B cell (primary cell): ENCODE results near the gene KCNH5.
"Not testable (repeated sequence)": the region's sequence is repeated elsewhere in the genome, so short reads cannot be mapped to it uniquely, and the experiment has no call there.

Experiments used
- EZH2 ChIP-seq: IDR thresholded peaks from 2 replicates; pipeline ENCODE4 v1.6.1; 2012; ENCODE audit warnings: borderline replicate concordance, low read depth, mild to moderate bottlenecking, moderate library complexity, low read length; ENCODE audit not compliant: insufficient read depth, poor library complexity, severe bottlenecking
- TF ChIP-seq, protein P1 (sequence below): fragments of 200-600 bp; IDR thresholded peaks from one replicate; pipeline ENCODE4 v1.8.0; 2022; ENCODE audit warnings: antibody characterized with exemption, mild to moderate bottlenecking

DNA sequence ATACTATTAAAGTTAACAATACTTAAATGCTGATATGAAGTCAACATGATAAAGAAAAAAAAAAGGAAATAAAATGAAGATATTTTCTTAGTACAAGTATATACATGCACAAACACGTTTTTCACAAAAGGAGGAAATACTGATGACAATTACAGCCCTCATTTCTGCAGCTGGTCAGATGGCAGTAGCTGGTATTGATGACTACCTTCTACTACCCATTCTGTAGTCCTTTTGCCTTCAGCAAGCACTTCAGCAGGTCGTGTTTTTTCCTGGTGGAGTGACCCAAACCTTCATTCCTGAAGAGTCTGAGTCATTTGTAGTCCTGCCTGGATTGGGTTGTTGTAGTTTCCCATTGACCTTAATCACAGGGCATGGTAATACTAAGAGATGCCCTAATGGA lies 187.2 kb downstream of the KCNH5 start:
- TF ChIP-seq, protein P1, sequence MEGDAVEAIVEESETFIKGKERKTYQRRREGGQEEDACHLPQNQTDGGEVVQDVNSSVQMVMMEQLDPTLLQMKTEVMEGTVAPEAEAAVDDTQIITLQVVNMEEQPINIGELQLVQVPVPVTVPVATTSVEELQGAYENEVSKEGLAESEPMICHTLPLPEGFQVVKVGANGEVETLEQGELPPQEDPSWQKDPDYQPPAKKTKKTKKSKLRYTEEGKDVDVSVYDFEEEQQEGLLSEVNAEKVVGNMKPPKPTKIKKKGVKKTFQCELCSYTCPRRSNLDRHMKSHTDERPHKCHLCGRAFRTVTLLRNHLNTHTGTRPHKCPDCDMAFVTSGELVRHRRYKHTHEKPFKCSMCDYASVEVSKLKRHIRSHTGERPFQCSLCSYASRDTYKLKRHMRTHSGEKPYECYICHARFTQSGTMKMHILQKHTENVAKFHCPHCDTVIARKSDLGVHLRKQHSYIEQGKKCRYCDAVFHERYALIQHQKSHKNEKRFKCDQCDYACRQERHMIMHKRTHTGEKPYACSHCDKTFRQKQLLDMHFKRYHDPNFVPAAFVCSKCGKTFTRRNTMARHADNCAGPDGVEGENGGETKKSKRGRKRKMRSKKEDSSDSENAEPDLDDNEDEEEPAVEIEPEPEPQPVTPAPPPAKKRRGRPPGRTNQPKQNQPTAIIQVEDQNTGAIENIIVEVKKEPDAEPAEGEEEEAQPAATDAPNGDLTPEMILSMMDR, result not testable (repeated sequence)
- TF ChIP-seq EZH2, result not testable (repeated sequence)
